B cell (primary cell): Measurements from ENCODE around the gene ERC2.

Experiments
- EZH2 ChIP-seq: IDR thresholded peaks from 2 replicates; pipeline ENCODE4 v1.6.1; 2012; ENCODE audit warnings: borderline replicate concordance, low read depth, mild to moderate bottlenecking, moderate library complexity, low read length; ENCODE audit not compliant: insufficient read depth, poor library complexity, severe bottlenecking
- TF ChIP-seq, protein P1 (sequence below): fragments of 200-600 bp; IDR thresholded peaks from one replicate; pipeline ENCODE4 v1.8.0; 2022; ENCODE audit warnings: antibody characterized with exemption, mild to moderate bottlenecking

DNA sequence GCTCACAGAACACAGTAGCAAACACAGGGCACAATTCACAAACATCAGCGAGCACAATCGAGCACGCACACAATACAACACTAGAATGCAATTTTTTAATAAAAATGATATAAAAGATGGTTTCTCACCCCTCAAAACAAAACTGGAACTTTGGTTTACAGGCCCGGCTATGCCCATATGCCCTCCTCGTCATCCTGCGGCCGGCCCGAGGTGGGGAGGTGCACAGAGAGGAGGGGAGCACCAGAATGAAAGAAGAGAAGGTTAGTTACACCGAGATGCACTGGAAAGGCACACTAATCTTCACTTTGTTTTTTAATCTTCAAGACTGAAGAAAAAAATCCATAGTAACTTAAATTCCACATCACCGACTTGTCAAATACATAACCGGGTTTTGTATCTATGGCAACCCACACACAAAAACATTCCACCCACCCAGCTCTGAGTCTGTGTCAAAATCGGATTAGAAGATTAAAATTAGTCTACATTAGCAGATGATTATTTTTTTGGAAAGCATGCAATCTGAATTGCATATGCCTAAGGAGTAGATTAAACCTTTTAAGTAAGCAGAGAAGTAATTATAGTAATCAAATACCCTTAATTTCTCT, 784.5 kb downstream of the ERC2 start:
- TF ChIP-seq, protein P1, sequence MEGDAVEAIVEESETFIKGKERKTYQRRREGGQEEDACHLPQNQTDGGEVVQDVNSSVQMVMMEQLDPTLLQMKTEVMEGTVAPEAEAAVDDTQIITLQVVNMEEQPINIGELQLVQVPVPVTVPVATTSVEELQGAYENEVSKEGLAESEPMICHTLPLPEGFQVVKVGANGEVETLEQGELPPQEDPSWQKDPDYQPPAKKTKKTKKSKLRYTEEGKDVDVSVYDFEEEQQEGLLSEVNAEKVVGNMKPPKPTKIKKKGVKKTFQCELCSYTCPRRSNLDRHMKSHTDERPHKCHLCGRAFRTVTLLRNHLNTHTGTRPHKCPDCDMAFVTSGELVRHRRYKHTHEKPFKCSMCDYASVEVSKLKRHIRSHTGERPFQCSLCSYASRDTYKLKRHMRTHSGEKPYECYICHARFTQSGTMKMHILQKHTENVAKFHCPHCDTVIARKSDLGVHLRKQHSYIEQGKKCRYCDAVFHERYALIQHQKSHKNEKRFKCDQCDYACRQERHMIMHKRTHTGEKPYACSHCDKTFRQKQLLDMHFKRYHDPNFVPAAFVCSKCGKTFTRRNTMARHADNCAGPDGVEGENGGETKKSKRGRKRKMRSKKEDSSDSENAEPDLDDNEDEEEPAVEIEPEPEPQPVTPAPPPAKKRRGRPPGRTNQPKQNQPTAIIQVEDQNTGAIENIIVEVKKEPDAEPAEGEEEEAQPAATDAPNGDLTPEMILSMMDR = no peak
- no peak for TF ChIP-seq EZH2
